Neuronal stem cell (in vitro differentiated cells): Measurements from ENCODE around the gene IFITM10.

Experiments
- DNase-seq: peaks from one replicate; pipeline ENCODE4 v3.0.0-alpha.2; 2013; ENCODE audit warnings: low spot score
- H2AFZ ChIP-seq: one replicate; pipeline ENCODE4 v1.6.1; 2013; ENCODE audit warnings: mild to moderate bottlenecking, low read length, inconsistent platforms
- H2AK5ac ChIP-seq: 2 replicates; pipeline ENCODE4 v1.6.1; 2013; ENCODE audit warnings: low read depth, mild to moderate bottlenecking, inconsistent platforms, low read length, moderate library complexity, mixed read lengths
- H2BK120ac ChIP-seq: 2 replicates; pipeline ENCODE4 v1.6.1; 2013; ENCODE audit warnings: low read depth, mild to moderate bottlenecking, inconsistent platforms, low read length, moderate library complexity, mixed read lengths
- H2BK12ac ChIP-seq: one replicate; pipeline ENCODE4 v1.6.1; 2013; ENCODE audit warnings: low read length, inconsistent platforms
- H2BK15ac ChIP-seq: 2 replicates; pipeline ENCODE4 v1.6.1; 2013; ENCODE audit warnings: mild to moderate bottlenecking, low read length, inconsistent platforms, mixed read lengths
- H2BK5ac ChIP-seq: one replicate; pipeline ENCODE4 v1.6.1; 2013; ENCODE audit warnings: inconsistent platforms, mild to moderate bottlenecking, low read length, moderate library complexity
- H3K14ac ChIP-seq: one replicate; pipeline ENCODE4 v1.6.1; 2013; ENCODE audit warnings: low read length, inconsistent platforms
- H3K18ac ChIP-seq: 2 replicates; pipeline ENCODE4 v1.6.1; 2013; ENCODE audit warnings: low read length, inconsistent platforms
- H3K23ac ChIP-seq: 2 replicates; pipeline ENCODE4 v1.6.1; 2013; ENCODE audit warnings: low read depth, mild to moderate bottlenecking, mixed read lengths, low read length, inconsistent platforms; ENCODE audit not compliant: poor library complexity
- H3K27ac ChIP-seq: replicated peaks from 3 replicates; pipeline ENCODE4 v1.5.1; 2013; ENCODE audit warnings: low read length, inconsistent platforms
- H3K27me3 ChIP-seq, 3 experiments: 2 replicates each; pipeline ENCODE4 v1.6.1; 2013; ENCODE audit warnings: low read length in 3 of 3, mild to moderate bottlenecking in 2 of 3, inconsistent platforms in 1 of 3, low read depth in 1 of 3, mixed read lengths in 1 of 3, moderate library complexity in 1 of 3; ENCODE audit not compliant: control insufficient read depth in 3 of 3, insufficient read depth in 3 of 3
- H3K36me3 ChIP-seq, 2 donors: replicated peaks in 1 of 2; 2 replicates each; pipeline ENCODE4 v1.6.1; 2013; ENCODE audit warnings: low read length in 2 of 2; ENCODE audit not compliant: control insufficient read depth in 2 of 2, insufficient read depth in 2 of 2
- H3K4ac ChIP-seq: 2 replicates; pipeline ENCODE4 v1.6.1; 2013; ENCODE audit warnings: inconsistent platforms, mild to moderate bottlenecking, low read length, moderate library complexity
- H3K4me1 ChIP-seq, 2 donors: 1 replicate in 1 of 2; 2 replicates in 1 of 2; pipeline ENCODE4 v1.6.1; 2013; ENCODE audit warnings: low read length in 2 of 2, low read depth in 1 of 2; ENCODE audit not compliant: control insufficient read depth in 2 of 2, insufficient read depth in 1 of 2
- H3K4me2 ChIP-seq: one replicate; pipeline ENCODE4 v1.6.1; 2013; ENCODE audit warnings: mild to moderate bottlenecking, low read length, inconsistent platforms; ENCODE audit not compliant: insufficient read depth, poor library complexity, severe bottlenecking
- H3K4me3 ChIP-seq, 2 donors: 2 replicates each; pipeline ENCODE4 v1.5.1; 2013; ENCODE audit warnings: low read length in 2 of 2, mild to moderate bottlenecking in 2 of 2, inconsistent platforms in 1 of 2, moderate library complexity in 1 of 2
- H3K79me1 ChIP-seq: one replicate; pipeline ENCODE4 v1.6.1; 2013; ENCODE audit warnings: low read depth, mild to moderate bottlenecking, inconsistent platforms, low read length, moderate library complexity
- H3K9ac ChIP-seq: one replicate; pipeline ENCODE4 v1.6.1; 2013; ENCODE audit warnings: mild to moderate bottlenecking, low read depth, low read length, inconsistent platforms; ENCODE audit not compliant: poor library complexity
- H3K9me3 ChIP-seq, 2 donors: replicated peaks in 1 of 2; 2 replicates each; pipeline versions ENCODE3 to v1.6.1; 2013; ENCODE audit warnings: low read length in 2 of 2, mild to moderate bottlenecking in 2 of 2, inconsistent platforms in 1 of 2, low read depth in 1 of 2, mixed read lengths in 1 of 2, moderate library complexity in 1 of 2; ENCODE audit not compliant: control insufficient read depth in 2 of 2, insufficient read depth in 1 of 2
- H4K8ac ChIP-seq: one replicate; pipeline ENCODE4 v1.6.1; 2013; ENCODE audit warnings: low read depth, mild to moderate bottlenecking, inconsistent platforms, low read length, moderate library complexity
- H4K91ac ChIP-seq: one replicate; pipeline ENCODE4 v1.6.1; 2013; ENCODE audit warnings: low read length, low read depth, mild to moderate bottlenecking, inconsistent platforms; ENCODE audit not compliant: poor library complexity
- WGBS, 2 donors: extraction: QIAGEN DNeasy Blood & Tissue Kit; methylation state at CpG; one replicate each; pipeline ENCODE4 v1.1.7; 2013; ENCODE audit warnings: missing lambda C conversion rate in 2 of 2, mixed read lengths in 1 of 2; ENCODE audit not compliant: insufficient read length in 2 of 2, insufficient replicate concordance in 1 of 2; ENCODE audit errors: extremely low coverage in 2 of 2; 5-methylcytosine and 5-hydroxymethylcytosine counted together

Gene IFITM10

GRCh38 chr11:1782031-1782590, 31.7 kb upstream of the IFITM10 start:
- Histone ChIP-seq H3K79me1 (peaks cover 4% of the 10 kb centered on the region), H2BK5ac (peak overlapping the region; percentile 75), H2BK120ac (peak overlapping the region; percentile 81), H3K18ac (no peak overlapping the region), H3K4me3 (no peak overlapping the region), H2BK15ac (peak overlapping the region; percentile 97), H3K4me1 (peaks cover 0 to 10% of the 10 kb centered on the region in 2 donors), H2AK5ac (peak overlapping the region; percentile 84), H3K4ac (no peak overlapping the region), H3K9me3 (no peaks in the 10 kb centered on the region), H2AFZ (no peak overlapping the region), H3K4me2 (no peak overlapping the region), H3K27ac (no peak overlapping the region), H3K27me3 (peaks cover 0 to 57% (median 0%) of the 10 kb centered on the region in 3 experiments), H3K9ac (no peak overlapping the region), H2BK12ac (peak overlapping the region; percentile 90), H4K8ac (no peak overlapping the region), H4K91ac (no peak overlapping the region), H3K36me3 (no peaks in the 10 kb centered on the region), H3K23ac (no peak overlapping the region), H3K14ac (peak overlapping the region; percentile 71)
- no peak for DNase-seq
- WGBS, 2 donors = no CpG with 5 or more reads among the region's 13 CpGs

DNA sequence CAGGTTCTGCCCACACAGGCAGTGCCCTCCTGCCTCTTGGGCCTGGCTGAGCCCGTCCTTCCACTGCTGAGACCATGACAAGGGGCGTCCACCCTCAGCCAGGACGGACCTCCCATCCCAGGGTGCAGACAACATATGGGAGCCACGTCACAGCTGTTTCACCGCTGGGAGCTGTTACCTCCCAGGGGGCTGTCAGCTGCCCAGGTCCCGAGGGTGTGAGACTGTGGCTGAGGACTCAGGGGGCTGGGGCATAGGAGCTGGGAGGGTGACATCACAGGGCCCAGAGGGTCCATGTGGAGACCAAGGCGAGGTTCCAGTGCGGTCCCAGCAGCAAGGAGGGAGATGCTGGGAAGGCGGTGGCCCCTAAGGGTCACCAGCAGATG, 31.2 kb upstream of the IFITM10 start:
- H3K27me3 ChIP-seq = peaks cover 0 to 57% (median 0%) of the 10 kb centered on the region in 3 experiments
- no peaks in the 10 kb centered on the region for H3K36me3 ChIP-seq
- no peak overlapping the region for H3K27ac ChIP-seq
- peak overlapping the region; percentile 73 for H3K23ac ChIP-seq
- no peak overlapping the region for H3K4me2 ChIP-seq
- H4K91ac ChIP-seq = no peak overlapping the region
- no peak overlapping the region for H2BK120ac ChIP-seq
- peak overlapping the region; percentile 97 for H2BK15ac ChIP-seq
- WGBS, 2 donors = no CpG with 5 or more reads among the region's 9 CpGs
- H3K4me1 ChIP-seq = peaks cover 0 to 10% of the 10 kb centered on the region in 2 donors
- peak overlapping the region; percentile 90 for H2BK12ac ChIP-seq
- no peak for DNase-seq
- H3K9me3 ChIP-seq = peaks cover 0 to 2% of the 10 kb centered on the region in 2 donors
- H3K4me3 ChIP-seq = no peak overlapping the region
- H2AFZ ChIP-seq = no peak overlapping the region
- peak overlapping the region; percentile 75 for H2BK5ac ChIP-seq
- H3K9ac ChIP-seq = peak overlapping the region; percentile 81
- peak overlapping the region; percentile 84 for H2AK5ac ChIP-seq
- H3K79me1 ChIP-seq = peaks cover 4% of the 10 kb centered on the region
- peak overlapping the region; percentile 71 for H3K14ac ChIP-seq
- H3K18ac ChIP-seq = peak overlapping the region; percentile 89
- H3K4ac ChIP-seq = peak overlapping the region; percentile 76
- H4K8ac ChIP-seq = no peak overlapping the region

- H3K4me3 ChIP-seq = no peak overlapping the region
- H2AK5ac ChIP-seq = peak overlapping the region; percentile 90
- peak overlapping the region; percentile 99 for H2BK15ac ChIP-seq
- DNase-seq = no peak
- peak overlapping the region; percentile 90 for H2BK12ac ChIP-seq
- peaks cover 4% of the 10 kb centered on the region for H3K79me1 ChIP-seq
- peak overlapping the region; percentile 22 for H4K91ac ChIP-seq
- no peak overlapping the region for H3K4me2 ChIP-seq
- peak overlapping the region; percentile 89 for H3K18ac ChIP-seq
- H3K14ac ChIP-seq = peak overlapping the region; percentile 71
- H3K23ac ChIP-seq = peak overlapping the region; percentile 73
- no peaks in the 10 kb centered on the region for H3K36me3 ChIP-seq
- no peak overlapping the region for H3K27ac ChIP-seq
- no peak overlapping the region for H4K8ac ChIP-seq
- no CpG with 5 or more reads among the region's 25 CpGs for WGBS, 2 donors
- peaks cover 0 to 57% (median 0%) of the 10 kb centered on the region in 3 experiments for H3K27me3 ChIP-seq
- peak overlapping the region; percentile 76 for H3K4ac ChIP-seq
- H3K9me3 ChIP-seq = peaks cover 0 to 5% of the 10 kb centered on the region in 2 donors
- peak overlapping the region; percentile 81 for H3K9ac ChIP-seq
- peak overlapping the region; percentile 45 for H2AFZ ChIP-seq
- peak overlapping the region; percentile 75 for H2BK5ac ChIP-seq
- no peak overlapping the region for H2BK120ac ChIP-seq
- peaks cover 0 to 10% of the 10 kb centered on the region in 2 donors for H3K4me1 ChIP-seq
Measured at GRCh38 chr11:1780700-1781592, 30.6 kb upstream of the IFITM10 start.
